H9 (cell line): Measurements from ENCODE around the gene MIEF2. TPM values are rescaled to one million over a fixed set of nuclear protein-coding genes. Genes with fewer than 3 reads are reported as not detected.

ENCODE experiments used
- DNase-seq: peaks from one replicate; pipeline ENCODE4 v3.0.0-alpha.2; 2017
- H2AFZ ChIP-seq: one replicate; pipeline ENCODE4 v1.6.1; 2013; ENCODE audit warnings: mild to moderate bottlenecking, low read length, control low read depth, moderate library complexity
- H2AK5ac ChIP-seq: 2 replicates; pipeline ENCODE4 v1.6.1; 2013; ENCODE audit warnings: low read length, control low read depth, mixed read lengths; ENCODE audit not compliant: insufficient read length
- H2BK120ac ChIP-seq: one replicate; pipeline ENCODE4 v1.6.1; 2013; ENCODE audit warnings: low read depth, mild to moderate bottlenecking, low read length, control low read depth, inconsistent platforms; ENCODE audit not compliant: poor library complexity, severe bottlenecking
- H2BK12ac ChIP-seq: 2 replicates; pipeline ENCODE4 v1.6.1; 2013; ENCODE audit warnings: low read length, control low read depth, mixed read lengths, low read depth; ENCODE audit not compliant: insufficient read length
- H2BK15ac ChIP-seq: 2 replicates; pipeline ENCODE4 v1.6.1; 2013; ENCODE audit warnings: low read depth, low read length, control low read depth
- H2BK20ac ChIP-seq: one replicate; pipeline ENCODE4 v1.6.1; 2013; ENCODE audit warnings: low read depth, mild to moderate bottlenecking, low read length, control low read depth, inconsistent platforms; ENCODE audit not compliant: poor library complexity, severe bottlenecking
- H2BK5ac ChIP-seq: 2 replicates; pipeline ENCODE4 v1.6.1; 2013; ENCODE audit warnings: low read length, control low read depth, mixed read lengths; ENCODE audit not compliant: insufficient read length
- H3K14ac ChIP-seq: 2 replicates; pipeline ENCODE4 v1.6.1; 2013; ENCODE audit warnings: low read length, control low read depth; ENCODE audit not compliant: insufficient read depth
- H3K18ac ChIP-seq: 2 replicates; pipeline ENCODE4 v1.6.1; 2013; ENCODE audit warnings: low read depth, mild to moderate bottlenecking, mixed read lengths, low read length, control low read depth; ENCODE audit not compliant: insufficient read length
- H3K23ac ChIP-seq: 2 replicates; pipeline ENCODE4 v1.6.1; 2013; ENCODE audit warnings: low read length, control low read depth, mixed read lengths, low read depth; ENCODE audit not compliant: insufficient read length
- H3K23me2 ChIP-seq: 2 replicates; pipeline ENCODE4 v1.6.1; 2013; ENCODE audit warnings: low read depth, mild to moderate bottlenecking, mixed read lengths, low read length, control low read depth; ENCODE audit not compliant: insufficient read length, poor library complexity, severe bottlenecking
- H3K27ac ChIP-seq: 2 replicates; pipeline ENCODE4 v1.5.1; 2013; ENCODE audit warnings: low read length, control low read depth, mixed read lengths, low read depth; ENCODE audit not compliant: insufficient read length
- H3K27me3 ChIP-seq: 2 replicates; pipeline ENCODE4 v1.6.1; 2013; ENCODE audit warnings: low read length, control low read depth, inconsistent platforms; ENCODE audit not compliant: insufficient read depth
- H3K4ac ChIP-seq: 2 replicates; pipeline ENCODE4 v1.6.1; 2013; ENCODE audit warnings: low read depth, mild to moderate bottlenecking, control low read depth, inconsistent platforms, low read length, moderate library complexity
- H3K4me1 ChIP-seq: 2 replicates; pipeline ENCODE4 v1.6.1; 2013; ENCODE audit warnings: low read length, control low read depth, inconsistent platforms; ENCODE audit not compliant: insufficient read depth
- H3K4me2 ChIP-seq: 2 replicates; pipeline ENCODE4 v1.6.1; 2013; ENCODE audit warnings: low read length, control low read depth, mixed read lengths; ENCODE audit not compliant: insufficient read length, insufficient read depth
- H3K56ac ChIP-seq: 2 replicates; pipeline ENCODE4 v1.6.1; 2013; ENCODE audit warnings: low read depth, mild to moderate bottlenecking, mixed read lengths, low read length, control low read depth; ENCODE audit not compliant: insufficient read length
- H3K79me1 ChIP-seq: 2 replicates; pipeline ENCODE4 v1.6.1; 2013; ENCODE audit warnings: low read depth, mild to moderate bottlenecking, moderate library complexity, low read length, control low read depth, inconsistent platforms; ENCODE audit not compliant: insufficient read depth, poor library complexity, severe bottlenecking
- H3K79me2 ChIP-seq: 2 replicates; pipeline ENCODE4 v1.6.1; 2013; ENCODE audit warnings: low read length, control low read depth, inconsistent platforms; ENCODE audit not compliant: insufficient read depth
- H3K9ac ChIP-seq: 2 replicates; pipeline ENCODE4 v1.6.1; 2013; ENCODE audit warnings: low read length, control low read depth, mixed read lengths; ENCODE audit not compliant: insufficient read length; ENCODE audit errors: extremely low read depth
- H3K9me3 ChIP-seq: one replicate; pipeline ENCODE4 v1.6.1; 2013; ENCODE audit warnings: low read depth, low read length, inconsistent platforms; ENCODE audit not compliant: control insufficient read depth
- H3T11ph ChIP-seq: one replicate; pipeline ENCODE4 v1.6.1; 2013; ENCODE audit warnings: mild to moderate bottlenecking, low read length, control low read depth, inconsistent platforms
- H4K20me1 ChIP-seq: one replicate; pipeline ENCODE4 v1.6.1; 2013; ENCODE audit not compliant: control insufficient read depth, insufficient read length, insufficient read depth
- H4K5ac ChIP-seq: 2 replicates; pipeline ENCODE4 v1.6.1; 2013; ENCODE audit warnings: low read depth, mild to moderate bottlenecking, mixed read lengths, low read length, control low read depth; ENCODE audit not compliant: insufficient read length
- H4K8ac ChIP-seq: replicated peaks from 2 replicates; pipeline ENCODE4 v1.6.1; 2013; ENCODE audit warnings: low read length, control low read depth, mixed read lengths, low read depth; ENCODE audit not compliant: insufficient read length
- H4K91ac ChIP-seq: 2 replicates; pipeline ENCODE4 v1.6.1; 2013; ENCODE audit warnings: low read depth, mild to moderate bottlenecking, moderate library complexity, mixed read lengths, low read length, control low read depth; ENCODE audit not compliant: insufficient read length
- H3K27ac Mint-ChIP-seq, 3 experiments: 2 replicates in 2 of 3; 3 replicates in 1 of 3; pipeline ENCODE4 v1.8.0; 2020 to 2021; ENCODE audit warnings: mixed read lengths in 3 of 3, mild to moderate bottlenecking in 1 of 3, moderate library complexity in 1 of 3
- H3K27me3 Mint-ChIP-seq: 2 replicates; pipeline ENCODE4 v1.8.0; 2021; ENCODE audit warnings: low read depth, mild to moderate bottlenecking, moderate library complexity, mixed read lengths
- H3K36me3 Mint-ChIP-seq, 3 experiments: 2 replicates in 2 of 3; 3 replicates in 1 of 3; pipeline ENCODE4 v1.8.0; 2020 to 2021; ENCODE audit warnings: low read depth in 3 of 3, mixed read lengths in 3 of 3; ENCODE audit not compliant: insufficient read depth in 1 of 3
- H3K4me1 Mint-ChIP-seq, 2 experiments: 2 replicates each; pipeline ENCODE4 v1.8.0; 2020; ENCODE audit warnings: mixed read lengths in 2 of 2
- H3K4me3 Mint-ChIP-seq, 2 experiments: 2 replicates in 1 of 2; 3 replicates in 1 of 2; pipeline ENCODE4 v1.8.0; 2020 to 2021; ENCODE audit warnings: mild to moderate bottlenecking in 2 of 2, mixed read lengths in 2 of 2, moderate library complexity in 1 of 2
- H3K9me3 Mint-ChIP-seq, 2 experiments: 2 replicates in 1 of 2; 3 replicates in 1 of 2; pipeline ENCODE4 v1.8.0; 2020; ENCODE audit warnings: mild to moderate bottlenecking in 2 of 2, mixed read lengths in 2 of 2, moderate library complexity in 1 of 2
- WGBS: extraction: QIAGEN DNeasy Blood & Tissue Kit; methylation state at CpG from one replicate; pipeline ENCODE4 v1.1.7; 2013; ENCODE audit warnings: missing lambda C conversion rate, low lambda C conversion rate, mixed read lengths; ENCODE audit not compliant: insufficient read length; ENCODE audit errors: extremely low coverage; 5-methylcytosine and 5-hydroxymethylcytosine counted together
- total RNA-seq: library from RNA; stranded (reverse); gene quantifications from 2 replicates; pipeline ENCODE4 v1.2.1, GENCODE V29; 2021
- TF ChIP-seq, protein P1 (sequence below): fragments of 200-600 bp; sonication (generic); conservative IDR thresholded peaks from 3 replicates; pipeline ENCODE4 v1.8.0; 2021; ENCODE audit warnings: antibody characterized with exemption, mild to moderate bottlenecking

Gene MIEF2
- total RNA-seq, 1 experiment from 2014 or later: 10.3 TPM

GRCh38 chr17:18254888-18255649 lies 5.4 kb upstream of the MIEF2 start:
- H3K27ac Mint-ChIP-seq: 0 out of 7 replicates have a peak overlapping the region, but pooled peaks of 2 of the 3 experiments have one; percentile 15 to 23
- H2AFZ ChIP-seq: no peak overlapping the region
- peaks cover 29 to 66% (median 65%) of the 10 kb centered on the region in 3 experiments; a peak in 6 of 7 replicates for H3K36me3 Mint-ChIP-seq

More at GRCh38 chr17:18254888-18255649, 5.4 kb upstream of the MIEF2 start:
- no CpG with 5 or more reads among the region's 8 CpGs for WGBS
- Mint-ChIP-seq H3K4me3 (no peak overlapping the region), H3K4me1 (peaks cover 22 to 33% of the 10 kb centered on the region in 2 experiments), H3K27me3 (no peaks in the 10 kb centered on the region), H3K9me3 (no peaks in the 10 kb centered on the region)
- peaks cover 6% of the 10 kb centered on the region for H3K23me2 ChIP-seq
- no peak overlapping the region for H2BK20ac ChIP-seq
- H3K9me3 ChIP-seq: no peaks in the 10 kb centered on the region
- no peak overlapping the region for H3K27ac ChIP-seq
- H4K91ac ChIP-seq: no peak overlapping the region
- H4K20me1 ChIP-seq: no peaks in the 10 kb centered on the region
- TF ChIP-seq, protein P1, sequence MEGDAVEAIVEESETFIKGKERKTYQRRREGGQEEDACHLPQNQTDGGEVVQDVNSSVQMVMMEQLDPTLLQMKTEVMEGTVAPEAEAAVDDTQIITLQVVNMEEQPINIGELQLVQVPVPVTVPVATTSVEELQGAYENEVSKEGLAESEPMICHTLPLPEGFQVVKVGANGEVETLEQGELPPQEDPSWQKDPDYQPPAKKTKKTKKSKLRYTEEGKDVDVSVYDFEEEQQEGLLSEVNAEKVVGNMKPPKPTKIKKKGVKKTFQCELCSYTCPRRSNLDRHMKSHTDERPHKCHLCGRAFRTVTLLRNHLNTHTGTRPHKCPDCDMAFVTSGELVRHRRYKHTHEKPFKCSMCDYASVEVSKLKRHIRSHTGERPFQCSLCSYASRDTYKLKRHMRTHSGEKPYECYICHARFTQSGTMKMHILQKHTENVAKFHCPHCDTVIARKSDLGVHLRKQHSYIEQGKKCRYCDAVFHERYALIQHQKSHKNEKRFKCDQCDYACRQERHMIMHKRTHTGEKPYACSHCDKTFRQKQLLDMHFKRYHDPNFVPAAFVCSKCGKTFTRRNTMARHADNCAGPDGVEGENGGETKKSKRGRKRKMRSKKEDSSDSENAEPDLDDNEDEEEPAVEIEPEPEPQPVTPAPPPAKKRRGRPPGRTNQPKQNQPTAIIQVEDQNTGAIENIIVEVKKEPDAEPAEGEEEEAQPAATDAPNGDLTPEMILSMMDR: peak; percentile 49
- H4K5ac ChIP-seq: no peak overlapping the region
- no peak overlapping the region for H3K18ac ChIP-seq
- no peak overlapping the region for H3K9ac ChIP-seq
- DNase-seq: no peak
- no peak overlapping the region for H3K56ac ChIP-seq
- no peak overlapping the region for H2BK15ac ChIP-seq
- no peaks in the 10 kb centered on the region; the same call in 1 of the 2 replicates for H3K79me2 ChIP-seq
- H2BK5ac ChIP-seq: no peak overlapping the region
- H4K8ac ChIP-seq: no peak overlapping the region
- H3K4ac ChIP-seq: no peak overlapping the region
- no peak overlapping the region for H2AK5ac ChIP-seq
- no peaks in the 10 kb centered on the region for H3K79me1 ChIP-seq
- no peak overlapping the region for H3K23ac ChIP-seq
- H2BK12ac ChIP-seq: no peak overlapping the region
- no peak overlapping the region for H2BK120ac ChIP-seq
- no peak overlapping the region for H3K14ac ChIP-seq
- H3K27me3 ChIP-seq: no peaks in the 10 kb centered on the region
- no peak overlapping the region for H3K4me2 ChIP-seq
- H3T11ph ChIP-seq: no peak overlapping the region
- no peaks in the 10 kb centered on the region for H3K4me1 ChIP-seq
